HG02798 (cell line): ENCODE results near the gene ANTXR2.
"Not testable (repeated sequence)": the region's sequence is repeated elsewhere in the genome, so short reads cannot be mapped to it uniquely, and the experiment has no call there.

Experiments
- ATAC-seq: cut with Tn5 transposase; IDR thresholded peaks from one replicate; pipeline ENCODE4 v1.9.1; 2021; ENCODE audit warnings: mild to moderate bottlenecking; ENCODE audit not compliant: unreplicated experiment, poor library complexity

Gene ANTXR2

DNA sequence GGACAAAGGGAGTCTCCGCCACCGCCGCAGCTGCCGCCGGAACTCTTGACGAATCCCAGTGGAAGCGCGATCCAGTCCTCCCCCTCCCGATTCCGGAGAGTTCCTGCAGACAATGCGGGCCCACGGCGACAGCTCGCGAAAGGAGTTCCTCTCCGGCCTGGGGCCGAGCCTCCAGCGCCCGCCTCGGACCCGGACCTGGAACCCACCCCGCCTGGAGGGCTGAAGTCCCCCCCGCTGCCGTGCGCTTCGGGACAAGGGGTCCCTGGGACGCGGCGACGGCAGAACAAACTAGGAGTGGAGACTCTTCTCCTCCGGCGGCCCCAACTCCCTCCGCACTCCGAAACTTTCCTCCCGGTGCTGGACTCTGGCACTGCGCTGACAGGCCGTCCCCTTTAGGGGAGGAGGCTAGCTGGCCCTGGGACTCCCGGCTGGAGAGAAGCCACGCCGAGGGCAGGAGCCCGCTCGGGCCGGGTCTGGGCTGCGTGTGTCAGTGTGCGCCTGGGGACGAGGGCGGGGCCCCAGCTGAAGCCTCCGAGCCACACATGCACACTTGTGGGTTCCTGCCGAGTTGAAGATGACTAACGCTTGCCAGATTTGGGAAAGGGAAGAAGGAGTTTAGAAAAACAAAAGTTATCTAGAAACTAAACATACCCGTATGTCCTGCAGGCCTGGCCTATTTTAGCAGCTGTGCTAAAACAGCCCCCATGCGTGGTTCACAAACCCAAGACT, at the start of gene ANTXR2:
Gene ANTXR2, minus strand, starts transcription at position 486 of the 729 bp plus-strand sequence. CDS start 669 bp downstream, outside the sequence.
- ATAC-seq: peak; percentile 74

DNA sequence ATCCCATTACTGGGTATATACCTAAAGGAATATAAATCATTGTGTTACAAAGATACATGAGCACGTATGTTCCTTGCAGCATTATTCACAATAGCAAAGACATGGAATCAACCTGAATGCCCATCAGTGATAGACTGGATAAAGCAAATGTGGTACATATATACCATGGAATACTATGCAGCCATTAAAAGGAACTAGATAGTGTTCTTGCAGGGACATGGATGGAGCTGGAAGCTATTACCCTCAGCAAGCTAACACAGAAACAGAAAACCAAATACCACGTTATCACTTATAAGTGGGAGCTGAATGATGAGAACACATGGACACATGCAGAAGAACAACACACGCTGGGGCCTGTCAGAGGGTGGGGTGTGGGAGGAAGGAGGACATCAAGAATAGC, 48.8 kb upstream of the ANTXR2 start:
- ATAC-seq: not testable (repeated sequence)

DNA sequence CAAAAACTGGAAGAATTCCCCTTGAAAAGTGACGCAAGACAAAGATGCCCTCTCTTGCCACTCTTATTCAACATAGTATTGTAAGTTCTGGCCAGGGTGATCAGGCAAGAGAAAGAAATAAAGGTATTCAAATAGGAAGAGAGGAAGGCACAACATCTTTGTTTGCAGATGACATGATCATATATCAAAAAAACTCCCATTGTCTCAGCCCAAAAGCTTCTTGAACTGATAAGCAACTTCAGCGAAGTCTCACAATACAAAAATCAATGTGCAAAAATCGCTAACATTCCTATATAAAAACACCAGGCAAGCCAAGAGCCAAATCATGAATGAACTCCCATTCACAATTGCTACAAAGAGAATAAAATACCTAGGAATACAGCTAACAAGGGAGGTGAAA, 46.6 kb upstream of the ANTXR2 start:
- not testable (repeated sequence) for ATAC-seq

DNA sequence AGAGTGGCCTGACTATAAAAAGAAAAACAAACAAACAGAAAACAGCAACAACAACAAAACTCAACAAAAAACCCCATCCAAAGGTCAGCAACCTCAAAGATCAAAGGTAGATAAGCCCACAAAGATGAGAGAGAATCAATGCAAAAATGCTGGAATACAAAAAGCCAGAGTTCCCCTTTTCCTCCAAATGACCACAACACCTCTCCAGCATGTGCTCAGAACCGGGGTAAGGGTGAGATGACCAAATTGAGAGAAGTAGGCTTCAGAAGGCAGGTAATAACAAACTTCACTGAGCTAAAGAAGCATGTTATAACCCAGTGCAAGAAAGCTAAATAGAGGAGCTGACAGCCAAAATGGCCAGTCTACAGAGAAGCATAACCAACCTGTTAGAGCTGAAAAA, 43.5 kb upstream of the ANTXR2 start:
- ATAC-seq: no peak

DNA sequence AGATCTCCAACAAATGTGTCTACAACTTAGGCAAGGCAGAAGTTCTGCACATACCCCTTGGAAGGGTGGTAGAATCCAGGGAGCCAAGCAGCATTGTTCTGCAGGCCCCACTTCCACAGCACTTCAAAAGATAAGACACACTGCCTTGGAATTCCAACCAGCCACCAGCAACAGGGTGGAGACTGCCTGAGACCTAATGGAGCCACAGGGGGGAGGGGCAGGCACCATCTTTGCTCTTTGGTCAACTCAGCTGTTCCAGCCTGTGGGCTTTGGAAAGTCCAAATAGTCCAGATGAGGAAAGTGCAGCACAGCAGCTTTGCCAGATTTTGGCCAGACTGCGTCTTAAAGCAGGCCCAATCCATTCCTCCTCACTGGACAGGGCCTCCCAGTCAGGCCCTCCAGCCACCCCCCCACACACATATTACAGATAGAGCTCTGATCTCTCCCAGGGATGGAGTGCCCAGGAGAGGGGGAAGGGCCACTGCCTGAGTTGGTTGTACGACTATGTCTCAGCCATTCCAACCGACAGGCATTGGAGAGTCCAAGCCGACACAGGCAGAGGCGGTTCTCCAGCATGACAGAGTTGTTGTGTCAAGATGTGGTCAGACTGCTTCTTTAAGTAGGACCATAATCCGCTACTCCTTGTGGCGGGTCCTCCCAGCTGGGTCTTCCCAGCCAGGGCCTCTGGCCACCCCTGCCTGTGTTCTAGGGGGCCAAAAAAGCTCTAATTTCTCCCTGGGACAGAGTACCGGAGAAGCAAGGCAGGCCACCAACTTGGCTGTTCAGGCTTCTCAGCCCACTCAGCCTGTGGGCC, 42.5 kb upstream of the ANTXR2 start:
- ATAC-seq: no peak

DNA sequence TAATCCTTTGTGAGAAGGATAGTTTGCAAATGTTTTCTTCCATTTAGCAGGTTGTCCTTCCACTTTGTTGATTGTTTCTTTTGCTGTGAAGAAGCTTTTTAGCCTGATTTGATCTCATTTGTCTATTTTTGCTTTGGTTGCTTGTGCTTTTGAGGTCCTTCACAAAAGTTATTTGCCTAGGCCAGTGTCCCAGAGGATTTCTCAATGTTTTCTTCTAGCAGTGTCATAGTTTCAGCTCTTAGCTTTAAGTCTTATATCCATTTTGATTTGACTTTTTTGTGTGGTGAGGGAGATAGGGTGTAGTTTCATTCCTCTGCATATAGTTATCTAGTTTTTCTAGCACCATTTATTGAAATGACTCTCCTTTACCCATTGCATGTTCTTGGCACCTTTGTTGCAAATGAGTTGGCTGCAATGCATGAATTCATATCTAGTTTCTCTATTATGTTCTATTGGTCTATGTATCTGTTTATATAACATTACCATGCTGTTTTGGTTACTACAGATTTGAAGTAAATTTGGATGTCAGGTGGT, 41.8 kb upstream of the ANTXR2 start:
- no peak for ATAC-seq

DNA sequence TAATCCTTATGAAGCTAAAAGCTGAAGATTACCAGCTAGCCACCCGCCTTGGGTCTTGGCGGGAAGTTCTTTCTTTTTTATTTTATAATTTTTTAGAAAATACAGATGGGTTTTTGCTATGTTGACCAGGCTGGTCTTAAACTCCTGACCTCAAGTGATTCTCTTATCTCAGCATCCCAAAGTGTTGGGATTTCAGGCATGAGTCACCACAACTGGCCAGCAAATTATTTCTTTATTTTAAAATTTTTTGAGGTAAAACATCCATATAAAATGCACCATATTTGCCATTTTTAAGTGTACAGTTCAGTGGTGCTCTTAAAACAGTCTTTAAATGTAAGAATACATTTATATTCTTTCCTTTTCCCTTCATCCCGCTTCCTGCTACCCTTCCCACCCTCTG, 40.6 kb upstream of the ANTXR2 start:
- ATAC-seq: no peak

DNA sequence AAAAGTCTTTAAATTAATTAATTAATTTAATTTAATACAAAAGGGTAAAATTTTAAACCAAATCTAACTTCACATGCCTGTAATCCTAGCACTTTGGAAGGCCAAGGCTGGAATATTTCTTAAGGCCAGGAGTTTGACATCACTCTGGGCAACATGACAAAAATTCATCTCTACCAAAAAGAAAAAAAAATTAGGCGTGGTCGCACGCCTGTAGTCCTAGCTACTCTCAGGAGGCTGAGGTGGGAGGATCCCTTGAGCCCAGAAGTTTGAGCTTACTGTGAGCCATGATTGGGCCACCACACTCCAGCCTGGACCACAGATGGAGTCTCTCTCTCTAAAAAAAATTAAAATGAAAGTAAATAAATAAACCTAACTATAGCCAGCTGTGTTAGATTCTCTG, 39.2 kb upstream of the ANTXR2 start:
- no peak for ATAC-seq

DNA sequence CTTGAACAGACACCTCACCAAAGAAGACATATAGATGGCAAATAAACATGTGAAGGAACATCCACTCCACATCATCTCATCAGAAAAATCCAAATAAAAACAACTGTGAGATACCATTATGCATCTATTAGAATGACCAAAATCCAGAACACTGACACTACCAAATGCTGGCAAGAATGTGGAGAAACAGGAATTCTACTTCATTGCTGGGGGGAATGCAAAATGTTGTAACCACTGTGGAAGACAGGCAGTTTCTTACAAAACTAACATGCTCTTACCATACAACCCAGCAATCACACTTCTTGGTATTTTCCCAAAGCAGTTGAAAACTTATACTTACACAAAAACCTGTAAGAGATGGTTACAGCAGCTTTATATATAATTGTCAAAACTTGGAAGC, 38.2 kb upstream of the ANTXR2 start:
- ATAC-seq: no peak

DNA sequence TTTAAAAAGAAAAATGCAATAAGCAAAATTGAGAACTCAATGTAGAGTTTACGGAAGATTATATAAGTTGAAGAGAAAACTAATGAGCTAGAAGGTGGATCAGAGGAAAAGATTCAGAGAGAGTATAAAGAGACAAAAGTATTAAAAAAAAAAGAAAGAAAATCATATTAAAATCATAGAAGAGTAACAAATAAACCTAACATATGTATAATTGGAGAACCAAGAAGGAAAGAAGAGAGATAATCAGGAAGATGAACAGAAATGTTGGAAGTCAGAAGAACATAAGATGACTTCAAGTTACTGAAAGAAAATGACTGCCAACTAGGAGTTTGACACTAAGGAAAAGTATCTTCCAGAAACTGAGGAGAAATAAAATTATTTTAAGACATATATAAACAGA, 34.3 kb upstream of the ANTXR2 start:
- no peak for ATAC-seq

DNA sequence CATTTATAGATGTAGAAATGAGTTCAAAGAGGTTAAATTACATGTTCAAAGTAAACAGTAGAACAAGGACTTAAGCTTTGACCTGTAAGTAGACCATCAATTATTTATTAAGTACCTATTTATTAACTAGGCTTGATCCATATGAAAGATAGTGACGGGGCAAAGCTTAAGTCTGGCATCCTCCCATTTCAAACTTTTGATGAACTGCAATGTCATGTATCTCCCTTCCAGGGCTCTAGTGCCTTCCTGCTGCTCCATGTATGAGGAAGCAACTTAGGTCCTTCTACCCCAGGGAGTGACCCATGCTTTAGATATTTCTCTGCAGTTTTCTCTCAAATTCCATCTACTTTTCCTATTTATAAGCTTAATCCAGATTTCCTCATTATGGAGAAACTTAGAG, 31.9 kb upstream of the ANTXR2 start:
- ATAC-seq: no peak

DNA sequence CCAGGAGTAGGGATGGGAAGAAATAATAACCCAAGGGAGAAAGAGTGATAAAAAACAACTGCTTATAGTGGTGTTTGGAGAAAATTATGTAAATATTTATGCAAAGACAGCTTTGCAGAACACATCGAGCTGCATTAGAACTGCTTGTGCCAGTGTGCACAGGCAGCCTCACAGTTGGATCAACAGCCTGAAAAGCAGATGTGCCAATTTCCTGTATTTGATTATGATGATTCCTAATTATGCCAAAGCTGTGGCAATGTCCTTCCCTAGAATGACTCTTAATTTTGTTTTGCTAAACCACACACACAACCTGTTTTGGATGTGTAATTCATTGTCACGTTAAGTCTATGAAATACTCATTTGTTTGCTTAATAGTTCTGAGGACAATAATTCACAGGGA, 30.6 kb upstream of the ANTXR2 start:
- no peak for ATAC-seq

DNA sequence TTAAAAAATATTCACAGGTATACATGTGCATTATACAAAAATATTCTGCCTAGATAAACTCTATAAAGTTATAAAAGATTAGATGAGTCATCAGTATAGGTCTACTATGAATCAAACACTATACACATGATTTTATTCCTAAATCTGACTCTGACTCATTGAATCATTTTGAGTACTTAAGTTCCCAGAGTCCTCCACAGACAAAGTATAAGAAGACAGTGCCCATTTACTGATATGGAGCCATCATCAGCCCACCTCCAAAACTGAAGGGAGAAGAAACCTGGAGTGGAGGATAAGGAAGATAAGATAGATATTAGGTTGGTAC, 28.7 kb upstream of the ANTXR2 start:
- ATAC-seq: no peak

DNA sequence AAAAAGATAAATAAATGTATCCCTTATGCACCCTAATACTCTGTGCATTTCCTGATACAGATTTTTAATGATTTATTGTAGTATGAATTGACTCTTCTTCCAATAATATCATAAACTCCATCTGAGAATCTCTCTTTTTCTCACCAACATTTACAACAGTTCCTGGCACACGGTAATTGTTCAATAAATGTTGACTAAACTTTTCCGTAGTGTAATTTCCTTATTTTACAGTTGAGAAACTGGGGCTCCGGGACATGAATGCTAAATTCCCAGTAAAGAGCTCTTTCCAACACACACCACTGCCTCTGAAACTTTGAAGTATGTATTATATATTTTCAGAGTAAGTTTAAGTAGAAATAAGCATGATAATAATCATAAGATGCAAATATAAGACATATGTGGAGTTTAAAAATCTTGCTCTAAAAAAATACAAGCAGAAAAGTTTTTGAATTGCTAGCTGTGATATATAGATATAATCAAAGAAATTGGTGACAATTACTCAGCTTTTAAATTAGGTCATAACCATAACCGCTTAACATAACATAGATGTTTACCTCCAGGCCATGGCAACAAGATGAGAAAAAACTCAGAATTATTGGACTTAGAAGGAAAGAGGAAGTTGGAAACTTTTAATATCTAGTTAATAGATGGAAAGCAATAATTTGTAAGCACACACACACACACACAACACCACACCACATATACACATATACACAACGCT, 28.2 kb upstream of the ANTXR2 start:
- ATAC-seq: no peak

DNA sequence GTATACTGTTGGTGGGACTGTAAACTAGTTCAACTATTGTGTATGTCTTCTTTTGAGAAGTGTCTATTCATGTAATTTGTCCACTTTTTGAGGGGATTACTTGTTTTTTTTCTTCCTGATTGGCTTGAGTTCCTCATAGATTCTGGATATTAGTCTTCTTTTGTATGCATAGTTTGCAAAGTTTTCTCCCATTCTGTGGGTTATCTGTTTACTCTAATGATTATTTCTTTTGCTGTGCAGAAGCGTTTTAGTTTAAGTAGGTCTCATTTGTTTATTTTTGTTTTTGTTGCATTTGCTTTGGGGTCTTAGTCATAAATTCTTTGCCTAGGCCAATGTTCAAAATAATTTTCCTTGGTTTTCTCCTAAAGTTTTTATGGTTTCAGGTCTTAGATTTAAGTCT, 26.6 kb upstream of the ANTXR2 start:
- no peak for ATAC-seq

DNA sequence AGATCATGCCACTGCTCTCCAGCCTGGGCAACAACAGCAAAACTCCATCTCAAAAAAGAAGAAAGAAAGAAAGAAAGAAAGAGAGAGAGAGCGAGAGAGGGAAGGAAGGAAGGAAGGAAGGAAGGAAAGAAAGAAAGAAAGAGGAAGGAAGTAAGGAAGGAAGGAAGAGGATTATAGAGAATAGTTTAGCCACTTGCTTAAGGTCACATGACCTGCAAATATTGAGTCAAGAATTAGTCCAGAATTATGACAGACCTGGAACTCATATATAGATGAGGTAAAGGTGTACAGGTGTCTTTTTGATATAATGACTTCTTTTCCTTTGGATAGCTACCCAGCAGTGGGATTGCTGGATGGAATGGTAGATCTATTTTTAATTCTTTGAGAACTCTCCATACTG, 25.6 kb upstream of the ANTXR2 start:
- no peak for ATAC-seq

DNA sequence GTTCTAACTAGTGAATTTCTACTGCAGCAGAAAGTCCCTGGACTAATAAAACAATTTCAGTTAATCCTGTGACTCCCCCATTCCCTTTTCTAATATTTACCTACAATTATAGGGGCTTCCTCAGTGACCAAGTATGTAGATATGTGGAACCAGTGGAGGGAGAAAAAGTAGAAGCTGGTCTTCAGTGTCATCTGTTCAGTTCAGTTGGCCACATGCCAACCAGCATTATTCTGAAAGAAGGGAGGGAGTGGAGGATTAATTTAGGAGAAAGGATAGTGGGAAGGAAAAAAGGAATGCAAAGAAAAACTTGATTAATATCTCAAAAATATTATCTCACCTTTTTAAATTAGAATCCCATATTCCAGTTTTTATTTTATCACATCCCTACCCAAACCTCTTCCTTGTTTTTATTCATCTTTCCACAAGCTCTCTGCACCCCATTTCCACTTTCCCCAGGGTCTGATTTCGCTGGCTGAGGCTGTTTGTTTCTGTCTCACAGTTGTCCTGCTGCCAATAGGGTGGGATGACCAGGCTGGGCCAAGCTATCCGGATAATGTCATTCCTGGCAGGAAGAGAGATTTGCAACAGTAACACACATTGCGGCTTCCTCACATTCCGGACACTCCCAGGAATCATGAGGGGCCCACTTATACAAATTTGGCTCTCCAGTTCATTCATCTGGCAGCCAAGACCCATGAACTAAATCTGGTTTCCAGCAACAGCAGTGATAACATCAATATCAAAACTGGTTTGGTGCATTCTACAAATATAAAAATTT, 24.6 kb upstream of the ANTXR2 start:
- no peak for ATAC-seq

DNA sequence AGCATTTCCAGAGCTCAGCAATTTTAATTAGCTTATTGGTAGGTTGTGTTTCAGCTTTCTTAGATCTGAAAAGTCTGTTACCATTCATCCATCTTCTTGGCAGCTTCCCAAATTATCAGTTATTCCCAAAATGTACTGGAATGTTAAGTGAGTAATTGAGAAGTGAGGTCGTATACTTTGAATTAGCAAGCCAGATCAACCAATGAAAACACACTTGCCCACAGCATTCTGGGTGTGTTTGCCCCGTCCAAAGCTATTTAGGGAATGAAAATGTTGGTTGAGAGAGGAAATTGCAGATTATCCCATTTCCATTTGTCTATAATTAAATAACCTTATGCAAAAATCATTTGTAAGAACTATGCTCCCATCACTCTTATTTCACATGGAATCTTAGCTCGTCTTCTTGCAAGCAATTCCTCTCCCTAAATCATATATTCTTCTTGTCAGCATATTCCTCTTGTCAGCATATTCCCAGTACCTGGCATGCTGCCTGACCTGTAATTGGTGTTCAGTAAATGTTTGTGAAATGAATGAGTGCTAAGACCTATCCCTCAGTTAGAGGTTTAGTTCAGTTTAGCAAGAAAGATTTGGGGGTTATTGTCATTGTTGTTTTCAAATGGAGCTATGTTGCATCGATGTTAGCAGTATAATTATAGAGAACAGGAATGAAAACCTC, 23.3 kb upstream of the ANTXR2 start:
- no peak for ATAC-seq

DNA sequence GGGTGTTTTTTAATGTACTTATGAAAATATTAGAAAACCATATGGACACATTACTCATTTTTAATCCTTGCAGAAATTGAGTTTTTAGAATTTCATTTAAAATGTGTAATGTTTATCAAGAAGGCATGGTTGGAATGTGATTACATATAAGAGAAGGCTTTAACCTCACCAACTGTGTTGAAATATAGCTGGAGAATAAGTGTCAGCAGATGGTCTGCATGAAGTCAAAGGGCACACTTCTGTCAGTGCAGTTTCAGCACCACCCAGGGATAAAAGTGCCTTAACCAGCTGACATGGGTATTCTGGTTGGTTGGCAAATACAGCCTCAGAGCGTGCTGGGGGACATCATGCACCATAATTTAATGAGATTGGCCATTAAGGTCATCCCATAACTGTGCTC, 21.2 kb upstream of the ANTXR2 start:
- ATAC-seq: no peak

DNA sequence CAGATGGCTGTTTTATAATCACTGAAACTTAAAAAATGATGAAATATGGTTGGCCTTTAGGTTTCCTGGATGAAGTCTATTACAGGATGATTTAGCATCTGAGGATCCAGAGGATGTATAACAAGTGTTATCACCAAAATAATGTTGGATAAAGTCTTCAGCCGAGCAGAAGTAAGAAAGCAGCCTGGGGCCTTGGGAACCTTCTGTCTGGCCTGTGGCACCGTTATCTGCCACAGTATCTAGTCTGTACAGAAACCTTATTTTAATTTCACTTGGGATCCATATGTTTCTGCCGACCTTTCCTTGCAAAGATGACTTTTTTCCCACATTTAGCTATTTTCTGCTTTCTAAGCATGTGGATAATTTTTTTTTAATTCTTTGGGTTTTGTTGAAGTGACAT, 20.5 kb upstream of the ANTXR2 start:
- ATAC-seq: no peak
